Activated CD4-positive, alpha-beta memory T cell treated with anti-CD3 and anti-CD28 coated beads, Interleukin-2, amount 10 ng/mL, durations not matched to agents 7 days and 5 days (primary cell): ENCODE results near the gene ZNRF2. TPM values are rescaled to one million over a fixed set of nuclear protein-coding genes. Genes with fewer than 3 reads are reported as not detected.

Experiments used
- CTCF ChIA-PET: fragments of 350-600 bp; sonication (Branson Sonifier 250); formaldehyde crosslinking; loops from one replicate; lab custom pipeline; 2021; ENCODE audit warnings: antibody characterized with exemption, inconsistent platforms; lab: Charles Lee
- POLR2A ChIA-PET: fragments of 350-600 bp; sonication (Branson Sonifier 250); formaldehyde crosslinking; loops from one replicate; lab custom pipeline; 2021; ENCODE audit warnings: antibody characterized with exemption; lab: Charles Lee
- DNase-seq: peaks from one replicate; pipeline ENCODE4 v3.0.0-alpha.2; 2020
- H3K27ac Mint-ChIP-seq: one replicate; pipeline ENCODE4 v1.8.0; 2021; ENCODE audit warnings: mild to moderate bottlenecking, mixed read lengths
- H3K27me3 Mint-ChIP-seq: one replicate; pipeline ENCODE4 v1.8.0; 2021; ENCODE audit warnings: mixed read lengths
- H3K36me3 Mint-ChIP-seq: one replicate; pipeline ENCODE4 v1.8.0; 2021; ENCODE audit warnings: low read depth, mixed read lengths
- H3K4me1 Mint-ChIP-seq: one replicate; pipeline ENCODE4 v1.8.0; 2021; ENCODE audit warnings: mixed read lengths
- H3K4me3 Mint-ChIP-seq: one replicate; pipeline ENCODE4 v1.8.0; 2021; ENCODE audit warnings: mild to moderate bottlenecking, mixed read lengths
- H3K9me3 Mint-ChIP-seq: one replicate; pipeline ENCODE4 v1.8.0; 2021; ENCODE audit warnings: mixed read lengths
- total RNA-seq, 2 experiments: library from RNA; stranded (reverse); gene quantifications; one replicate each; pipeline ENCODE4 v1.2.3, GENCODE V29; 2021

ZNRF2 gene
- total RNA-seq, 2 experiments from 2014 or later = 17.9 to 18.5 TPM

GRCh38 chr7:30303312-30304039, 19.1 kb downstream of the ZNRF2 start:
- DNase-seq = no peak
- H3K27ac Mint-ChIP-seq = no peak overlapping the region
- H3K27me3 Mint-ChIP-seq = no peaks in the 10 kb centered on the region
- no peaks in the 10 kb centered on the region for H3K36me3 Mint-ChIP-seq
- peaks cover 17% of the 10 kb centered on the region for H3K4me1 Mint-ChIP-seq
- ChIA-PET POLR2A (interaction anchor here (0.6 kb wide), 1 partner anchor 14 kb away, joined by 3 read pairs; no protein-coding TSS in a partner anchor), CTCF (interaction anchor here (0.6 kb wide), 1 partner anchor 13 kb away, joined by 5 read pairs; no protein-coding TSS in a partner anchor)
- no peaks in the 10 kb centered on the region for H3K9me3 Mint-ChIP-seq
- H3K4me3 Mint-ChIP-seq = no peak overlapping the region

GRCh38 chr7:30304177-30304884, 19.9 kb downstream of the ZNRF2 start:
- Mint-ChIP-seq H3K36me3 (no peaks in the 10 kb centered on the region), H3K27ac (no peak overlapping the region), H3K4me3 (no peak overlapping the region), H3K4me1 (peaks cover 17% of the 10 kb centered on the region), H3K9me3 (no peaks in the 10 kb centered on the region), H3K27me3 (no peaks in the 10 kb centered on the region)
- ChIA-PET POLR2A (no interaction called here), CTCF (no interaction called here)
- no peak for DNase-seq

GRCh38 chr7:30306976-30307375, 22.6 kb downstream of the ZNRF2 start:
- no peak for DNase-seq
- H3K27ac Mint-ChIP-seq = no peak overlapping the region
- H3K4me1 Mint-ChIP-seq = peaks cover 26% of the 10 kb centered on the region
- H3K36me3 Mint-ChIP-seq = peaks cover 3% of the 10 kb centered on the region
- no peak overlapping the region for H3K4me3 Mint-ChIP-seq
- H3K9me3 Mint-ChIP-seq = no peaks in the 10 kb centered on the region
- H3K27me3 Mint-ChIP-seq = no peaks in the 10 kb centered on the region
- ChIA-PET POLR2A (interaction anchor here (1.4 to 1.5 kb wide), 2 partner anchors 14 to 15 kb away, joined by 3 to 4 read pairs; no protein-coding TSS in a partner anchor), CTCF (no interaction called here)

DNA sequence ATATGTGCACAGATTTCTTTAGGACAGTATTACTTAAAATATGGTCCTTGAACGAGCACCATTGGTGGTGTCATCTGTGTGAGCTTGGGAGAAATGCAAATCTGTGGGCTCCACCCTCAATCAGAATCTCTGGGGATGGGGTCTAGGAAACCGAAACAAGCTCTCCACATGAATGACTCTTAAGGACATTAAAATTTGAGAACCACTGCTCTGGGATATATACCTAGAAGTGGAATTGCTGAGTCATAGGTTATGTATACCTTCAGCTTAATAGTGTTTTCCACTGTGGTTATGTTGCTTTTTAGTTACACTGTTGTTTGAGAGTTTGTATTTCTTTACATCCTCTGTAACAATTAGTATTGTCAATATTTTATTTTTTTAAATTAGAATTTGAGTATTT, 24.0 kb downstream of the ZNRF2 start:
- DNase-seq = no peak
- ChIA-PET POLR2A (interaction anchor here (0.9 to 1.1 kb wide), 2 partner anchors 14 to 40 kb away, joined by 3 to 4 read pairs; no protein-coding TSS in a partner anchor), CTCF (no interaction called here)
- H3K27me3 Mint-ChIP-seq = no peaks in the 10 kb centered on the region
- H3K9me3 Mint-ChIP-seq = no peaks in the 10 kb centered on the region
- peaks cover 3% of the 10 kb centered on the region for H3K36me3 Mint-ChIP-seq
- peaks cover 26% of the 10 kb centered on the region for H3K4me1 Mint-ChIP-seq
- H3K4me3 Mint-ChIP-seq = no peak overlapping the region
- H3K27ac Mint-ChIP-seq = no peak overlapping the region

GRCh38 chr7:30309302-30309701, 24.9 kb downstream of the ZNRF2 start:
- CTCF ChIA-PET = interaction anchor here (0.6 kb wide), 1 partner anchor 32 kb away, joined by 3 read pairs; no protein-coding TSS in a partner anchor

DNA sequence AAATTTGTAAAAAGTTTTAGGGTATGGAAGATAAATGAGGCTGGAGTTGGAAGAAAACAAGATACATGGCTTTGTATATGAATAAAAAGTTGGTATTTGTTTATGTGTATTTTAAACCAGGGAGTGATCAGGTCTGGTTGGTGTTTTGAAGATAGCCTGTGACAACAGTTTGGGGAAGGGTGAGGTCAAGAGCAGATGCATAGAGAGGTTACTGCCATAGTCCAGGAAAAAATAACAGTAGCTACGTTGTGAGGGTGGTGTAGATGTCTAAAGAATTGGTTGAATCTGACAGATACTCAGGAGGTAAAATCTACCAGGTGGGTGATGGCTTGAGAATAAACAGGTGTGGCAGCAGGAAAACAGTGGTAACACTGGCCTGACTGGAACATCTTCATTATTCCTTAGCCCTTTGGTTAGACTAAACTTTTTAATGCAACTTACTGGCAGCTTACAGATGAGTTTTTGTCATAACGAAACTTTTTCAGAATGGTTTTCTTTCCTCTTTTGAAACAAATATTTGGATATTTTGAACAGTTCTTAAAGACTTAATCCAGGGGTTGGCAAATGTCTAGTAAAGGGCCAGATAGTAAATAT, 25.5 kb downstream of the ZNRF2 start:
- no peaks in the 10 kb centered on the region for H3K27me3 Mint-ChIP-seq
- no peak for DNase-seq
- H3K4me3 Mint-ChIP-seq = no peak overlapping the region
- ChIA-PET CTCF (interaction anchor here (0.6 kb wide), 1 partner anchor 32 kb away, joined by 3 read pairs; no protein-coding TSS in a partner anchor), POLR2A (interaction anchor here (0.8 kb wide), 1 partner anchor 10 kb away, joined by 3 read pairs; no protein-coding TSS in a partner anchor)
- H3K36me3 Mint-ChIP-seq = peaks cover 3% of the 10 kb centered on the region
- peaks cover 24% of the 10 kb centered on the region for H3K4me1 Mint-ChIP-seq
- no peak overlapping the region for H3K27ac Mint-ChIP-seq
- no peaks in the 10 kb centered on the region for H3K9me3 Mint-ChIP-seq

More at GRCh38 chr7:30309302-30309701, 24.9 kb downstream of the ZNRF2 start:
- Mint-ChIP-seq H3K27me3 (no peaks in the 10 kb centered on the region), H3K4me3 (no peak overlapping the region), H3K27ac (no peak overlapping the region), H3K9me3 (no peaks in the 10 kb centered on the region), H3K36me3 (peaks cover 3% of the 10 kb centered on the region), H3K4me1 (peaks cover 26% of the 10 kb centered on the region)
- no peak for DNase-seq
- POLR2A ChIA-PET = interaction anchor here (0.9 kb wide), 1 partner anchor 13 kb away, joined by 3 read pairs; no protein-coding TSS in a partner anchor

- H3K9me3 Mint-ChIP-seq = no peaks in the 10 kb centered on the region
- no peaks in the 10 kb centered on the region for H3K27me3 Mint-ChIP-seq
- H3K4me3 Mint-ChIP-seq = no peak overlapping the region
- H3K36me3 Mint-ChIP-seq = peaks cover 3% of the 10 kb centered on the region
- H3K27ac Mint-ChIP-seq = no peak overlapping the region
- H3K4me1 Mint-ChIP-seq = peaks cover 24% of the 10 kb centered on the region
- ChIA-PET CTCF (interaction anchor here (1.0 to 1.3 kb wide), 2 partner anchors 12 to 37 kb away, joined by 3 to 4 read pairs; no protein-coding TSS in a partner anchor), POLR2A (no interaction called here)
- DNase-seq = no peak
Measured at GRCh38 chr7:30310674-30311362, 26.4 kb downstream of the ZNRF2 start.

- Mint-ChIP-seq H3K27me3 (no peaks in the 10 kb centered on the region), H3K4me3 (no peak overlapping the region), H3K4me1 (peaks cover 20% of the 10 kb centered on the region), H3K9me3 (no peaks in the 10 kb centered on the region), H3K27ac (no peak overlapping the region), H3K36me3 (peaks cover 3% of the 10 kb centered on the region)
- ChIA-PET CTCF (interaction anchor here (1.7 kb wide), 1 partner anchor 15 kb away, joined by 3 read pairs; no protein-coding TSS in a partner anchor), POLR2A (interaction anchor here (1.0 to 3.0 kb wide), 2 partner anchors 10 to 26 kb away, joined by 3 to 12 read pairs; no protein-coding TSS in a partner anchor)
- DNase-seq = no peak
Measured at GRCh38 chr7:30312178-30312577, 27.8 kb downstream of the ZNRF2 start.

GRCh38 chr7:30313348-30313747, 29.0 kb downstream of the ZNRF2 start:
- POLR2A ChIA-PET = interaction anchor here (0.6 to 3.0 kb wide), 3 partner anchors 9 to 33 kb away, joined by 3 to 12 read pairs (median 4); no protein-coding TSS in a partner anchor
- no peaks in the 10 kb centered on the region for H3K9me3 Mint-ChIP-seq

GRCh38 chr7:30313793-30314192, 29.4 kb downstream of the ZNRF2 start:
- Mint-ChIP-seq H3K27ac (no peak overlapping the region), H3K27me3 (no peaks in the 10 kb centered on the region), H3K36me3 (peaks cover 3% of the 10 kb centered on the region), H3K4me3 (no peak overlapping the region), H3K9me3 (no peaks in the 10 kb centered on the region), H3K4me1 (peaks cover 26% of the 10 kb centered on the region)
- POLR2A ChIA-PET = interaction anchor here (3.0 kb wide), 1 partner anchor 9 kb away, joined by 12 read pairs; no protein-coding TSS in a partner anchor
- DNase-seq = no peak
- CTCF ChIA-PET = interaction anchor here (1.2 to 1.7 kb wide), 2 partner anchors 14 to 16 kb away, joined by 3 read pairs; no protein-coding TSS in a partner anchor

More at GRCh38 chr7:30313348-30313747, 29.0 kb downstream of the ZNRF2 start:
- Mint-ChIP-seq H3K4me3 (no peak overlapping the region), H3K4me1 (peaks cover 23% of the 10 kb centered on the region), H3K36me3 (peaks cover 3% of the 10 kb centered on the region), H3K27ac (no peak overlapping the region), H3K27me3 (no peaks in the 10 kb centered on the region)
- DNase-seq = no peak
- CTCF ChIA-PET = interaction anchor here (0.6 to 1.7 kb wide), 3 partner anchors 14 to 31 kb away, joined by 3 to 6 read pairs (median 3); no protein-coding TSS in a partner anchor

GRCh38 chr7:30315589-30315988, 31.2 kb downstream of the ZNRF2 start:
- Mint-ChIP-seq H3K27me3 (no peaks in the 10 kb centered on the region), H3K4me3 (no peak overlapping the region), H3K9me3 (no peaks in the 10 kb centered on the region), H3K4me1 (peaks cover 26% of the 10 kb centered on the region), H3K27ac (no peak overlapping the region), H3K36me3 (no peaks in the 10 kb centered on the region)
- ChIA-PET POLR2A (no interaction called here), CTCF (no interaction called here)
- DNase-seq = no peak

GRCh38 chr7:30320392-30320791, 36.0 kb downstream of the ZNRF2 start:
- DNase-seq = no peak
- CTCF ChIA-PET = interaction anchor here (0.9 kb wide), 1 partner anchor 42 kb away, joined by 4 read pairs; no protein-coding TSS in a partner anchor
- Mint-ChIP-seq H3K4me3 (peak overlapping the region; percentile 25), H3K27me3 (no peaks in the 10 kb centered on the region), H3K9me3 (no peaks in the 10 kb centered on the region), H3K4me1 (peaks cover 58% of the 10 kb centered on the region), H3K27ac (peak overlapping the region; percentile 96), H3K36me3 (peaks cover 10% of the 10 kb centered on the region)
- POLR2A ChIA-PET = interaction anchor here (1.1 to 3.7 kb wide), 6 partner anchors 10 to 158 kb away, joined by 3 to 83 read pairs (median 25); partner anchors contain the start of gene ZNRF2
